Karpas-422 (cell line): ENCODE measurements around the gene ERBB4. TPM values are rescaled to one million over a fixed set of nuclear protein-coding genes. Genes with fewer than 3 reads are reported as not detected.

Source experiments
- DNase-seq: peaks from one replicate; pipeline ENCODE4 v3.0.0-alpha.2; 2015
- H2AFZ ChIP-seq: fragments of 200-600 bp; sonication (generic); 2 replicates; pipeline ENCODE4 v1.6.1; 2014; ENCODE audit warnings: antibody characterized with exemption, low read length, mixed read lengths
- H3K27ac ChIP-seq: fragments of 200-600 bp; sonication (generic); 2 replicates; pipeline ENCODE4 v1.5.1; 2014; ENCODE audit warnings: mild to moderate bottlenecking, low read length, moderate library complexity
- H3K27me3 ChIP-seq: fragments of 200-600 bp; sonication (generic); 2 replicates; pipeline ENCODE4 v1.6.1; 2014; ENCODE audit warnings: low read length, mixed read lengths
- H3K36me3 ChIP-seq: fragments of 200-600 bp; sonication (generic); 2 replicates; pipeline ENCODE4 v1.6.1; 2014; ENCODE audit warnings: low read length, mixed read lengths; ENCODE audit not compliant: insufficient read depth
- H3K4me1 ChIP-seq: fragments of 200-600 bp; sonication (generic); 2 replicates; pipeline ENCODE4 v1.6.1; 2014; ENCODE audit warnings: mild to moderate bottlenecking, low read length, mixed read lengths
- H3K4me2 ChIP-seq: fragments of 200-600 bp; sonication (generic); 2 replicates; pipeline ENCODE4 v1.6.1; 2014; ENCODE audit warnings: low read length, low read depth, mild to moderate bottlenecking; ENCODE audit not compliant: poor library complexity, severe bottlenecking
- H3K4me3 ChIP-seq: fragments of 200-600 bp; sonication (generic); 2 replicates; pipeline ENCODE4 v1.5.1; 2014; ENCODE audit warnings: mild to moderate bottlenecking, antibody characterized with exemption, low read length, mixed read lengths
- H3K79me2 ChIP-seq: fragments of 200-600 bp; sonication (generic); 2 replicates; pipeline ENCODE4 v1.6.1; 2014; ENCODE audit warnings: mild to moderate bottlenecking, low read length, mixed read lengths
- H3K9ac ChIP-seq: fragments of 200-600 bp; sonication (generic); 2 replicates; pipeline ENCODE4 v1.6.0; 2014; ENCODE audit warnings: low read length
- H3K9me2 ChIP-seq: fragments of 200-600 bp; sonication (generic), shearing (Covaris generic); replicated peaks from 2 replicates; pipeline ENCODE4 v1.6.0; 2014; ENCODE audit warnings: mild to moderate bottlenecking, low read length, moderate library complexity; ENCODE audit not compliant: insufficient read depth
- H3K9me3 ChIP-seq: fragments of 300-700, 200-600 bp; sonication (generic); 2 replicates; pipeline ENCODE4 v1.6.1; 2014; ENCODE audit warnings: low read length, mixed read lengths
- H4K20me1 ChIP-seq: fragments of 200-600 bp; sonication (generic); 2 replicates; pipeline ENCODE4 v1.6.1; 2014; ENCODE audit warnings: mild to moderate bottlenecking, antibody characterized with exemption, low read length, low read depth; ENCODE audit not compliant: insufficient read depth
- total RNA-seq: library from RNA; depleted of rRNA; stranded (reverse); fragments of >200 nt; shearing (Covaris generic); gene quantifications from 2 replicates; pipeline ENCODE4 v1.2.3, GENCODE V29; 2014; ENCODE audit warnings: low replicate concordance

Gene ERBB4
- total RNA-seq, 1 experiment from 2014 or later = not detected

- H4K20me1 ChIP-seq = no peaks in the 10 kb centered on the region
- no peak overlapping the region for H2AFZ ChIP-seq
- H3K4me1 ChIP-seq = no peaks in the 10 kb centered on the region
- peaks cover 22% of the 10 kb centered on the region for H3K9me3 ChIP-seq
- H3K4me3 ChIP-seq = no peak overlapping the region
- H3K4me2 ChIP-seq = no peak overlapping the region
- no peaks in the 10 kb centered on the region; the same call in 1 of the 2 replicates for H3K9me2 ChIP-seq
- H3K27me3 ChIP-seq = no peaks in the 10 kb centered on the region
- no peak overlapping the region for H3K9ac ChIP-seq
- DNase-seq = no peak
- no peaks in the 10 kb centered on the region for H3K79me2 ChIP-seq
- H3K36me3 ChIP-seq = no peaks in the 10 kb centered on the region
- no peak overlapping the region for H3K27ac ChIP-seq
These were observed 223.9 kb downstream of the ERBB4 start for GRCh38 chr2:212314680-212315079.

- Histone ChIP-seq H3K9me3 (peaks cover 19% of the 10 kb centered on the region), H3K36me3 (no peaks in the 10 kb centered on the region), H3K4me3 (no peak overlapping the region), H4K20me1 (no peaks in the 10 kb centered on the region), H3K9me2 (no peaks in the 10 kb centered on the region), H3K4me2 (no peak overlapping the region), H3K27ac (no peak overlapping the region), H3K9ac (no peak overlapping the region), H3K4me1 (no peaks in the 10 kb centered on the region), H2AFZ (no peak overlapping the region), H3K27me3 (no peaks in the 10 kb centered on the region), H3K79me2 (no peaks in the 10 kb centered on the region)
- no peak for DNase-seq
These were observed 226.7 kb downstream of the ERBB4 start for GRCh38 chr2:212311807-212312404.

DNA sequence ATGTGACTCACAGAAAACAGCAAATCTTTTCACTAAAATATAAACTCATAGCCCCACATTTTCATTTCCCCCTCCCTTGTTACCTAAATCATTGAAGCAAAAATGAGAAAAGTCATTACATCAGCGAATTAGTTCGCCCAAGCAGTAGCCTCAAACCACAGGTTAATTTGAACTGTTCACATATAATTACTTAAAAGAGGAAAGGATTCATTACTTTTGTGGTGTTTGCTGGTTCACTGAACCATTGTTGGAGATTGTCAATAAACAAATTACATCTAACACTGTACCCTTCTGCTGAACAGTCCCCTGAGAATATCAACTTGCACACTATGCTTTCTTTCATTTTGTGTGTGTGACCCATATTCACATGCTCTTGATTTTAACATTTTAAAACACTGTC lies 238.7 kb downstream of the ERBB4 start:
- Histone ChIP-seq H3K27ac (no peak overlapping the region), H3K4me1 (no peaks in the 10 kb centered on the region), H3K4me2 (no peak overlapping the region), H2AFZ (no peak overlapping the region), H3K27me3 (no peaks in the 10 kb centered on the region), H3K36me3 (no peaks in the 10 kb centered on the region), H3K9me2 (no peaks in the 10 kb centered on the region), H4K20me1 (no peaks in the 10 kb centered on the region), H3K9me3 (peaks cover 26% of the 10 kb centered on the region), H3K9ac (no peak overlapping the region), H3K4me3 (no peak overlapping the region), H3K79me2 (no peaks in the 10 kb centered on the region)
- DNase-seq = no peak

DNA sequence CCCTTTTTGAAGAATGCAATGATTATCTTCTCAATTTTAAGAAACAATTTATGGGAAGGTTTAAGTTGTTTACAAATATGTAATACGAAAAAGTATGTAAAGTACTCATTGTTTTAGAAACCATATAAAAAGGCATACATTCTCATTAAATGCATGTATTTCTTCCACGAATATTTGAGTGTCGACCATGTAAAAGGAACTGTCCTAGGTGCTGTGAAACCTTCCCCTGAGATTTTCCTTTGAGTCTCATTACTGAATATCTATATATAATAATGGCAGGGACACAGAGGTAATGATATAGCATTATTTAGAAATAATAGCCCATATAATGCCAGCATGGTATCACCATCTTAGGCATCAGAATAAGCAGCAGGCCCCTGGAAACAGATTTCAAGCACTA lies 239.3 kb downstream of the ERBB4 start:
- Histone ChIP-seq H3K9me2 (no peaks in the 10 kb centered on the region), H3K36me3 (no peaks in the 10 kb centered on the region), H3K4me3 (no peak overlapping the region), H3K4me1 (no peaks in the 10 kb centered on the region), H3K9me3 (peaks cover 26% of the 10 kb centered on the region), H3K27ac (no peak overlapping the region), H3K27me3 (no peaks in the 10 kb centered on the region), H2AFZ (no peak overlapping the region), H4K20me1 (no peaks in the 10 kb centered on the region), H3K79me2 (no peaks in the 10 kb centered on the region), H3K9ac (no peak overlapping the region), H3K4me2 (no peak overlapping the region)
- DNase-seq = no peak

DNA sequence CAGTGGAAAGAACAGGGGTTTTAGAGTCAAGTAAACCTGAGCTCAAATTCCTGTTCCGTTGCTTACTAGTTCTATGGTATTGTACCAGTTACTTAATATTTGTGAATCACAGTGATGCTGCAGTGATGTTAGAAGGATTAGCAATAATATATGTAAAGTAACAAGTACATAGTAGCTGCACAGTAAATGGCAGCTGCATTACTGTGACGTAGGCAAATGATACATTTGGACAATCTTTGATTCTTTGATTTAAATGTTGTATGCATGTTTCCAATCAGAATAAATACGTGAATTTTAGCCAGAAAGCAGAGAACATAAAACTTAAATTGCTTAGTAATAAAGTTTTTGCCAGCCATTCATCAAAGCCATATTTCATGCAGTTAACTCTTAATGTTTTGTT lies 243.0 kb downstream of the ERBB4 start:
- Histone ChIP-seq H3K4me3 (no peak overlapping the region), H3K9me2 (no peaks in the 10 kb centered on the region), H3K36me3 (no peaks in the 10 kb centered on the region), H2AFZ (no peak overlapping the region), H3K27ac (no peak overlapping the region), H3K9me3 (peaks cover 20% of the 10 kb centered on the region), H3K9ac (no peak overlapping the region), H4K20me1 (no peaks in the 10 kb centered on the region), H3K4me2 (no peak overlapping the region), H3K4me1 (no peaks in the 10 kb centered on the region), H3K79me2 (no peaks in the 10 kb centered on the region), H3K27me3 (no peaks in the 10 kb centered on the region)
- no peak for DNase-seq

GRCh38 chr2:212294816-212295215 lies 243.8 kb downstream of the ERBB4 start:
- H3K36me3 ChIP-seq = no peaks in the 10 kb centered on the region
- H3K9ac ChIP-seq = no peak overlapping the region
- no peaks in the 10 kb centered on the region for H3K4me1 ChIP-seq
- no peaks in the 10 kb centered on the region for H3K27me3 ChIP-seq
- no peaks in the 10 kb centered on the region for H3K9me2 ChIP-seq
- no peaks in the 10 kb centered on the region for H4K20me1 ChIP-seq
- no peaks in the 10 kb centered on the region for H3K79me2 ChIP-seq
- no peak overlapping the region for H2AFZ ChIP-seq
- H3K9me3 ChIP-seq = peaks cover 20% of the 10 kb centered on the region
- H3K27ac ChIP-seq = no peak overlapping the region
- DNase-seq = no peak
- H3K4me2 ChIP-seq = no peak overlapping the region
- H3K4me3 ChIP-seq = no peak overlapping the region

DNA sequence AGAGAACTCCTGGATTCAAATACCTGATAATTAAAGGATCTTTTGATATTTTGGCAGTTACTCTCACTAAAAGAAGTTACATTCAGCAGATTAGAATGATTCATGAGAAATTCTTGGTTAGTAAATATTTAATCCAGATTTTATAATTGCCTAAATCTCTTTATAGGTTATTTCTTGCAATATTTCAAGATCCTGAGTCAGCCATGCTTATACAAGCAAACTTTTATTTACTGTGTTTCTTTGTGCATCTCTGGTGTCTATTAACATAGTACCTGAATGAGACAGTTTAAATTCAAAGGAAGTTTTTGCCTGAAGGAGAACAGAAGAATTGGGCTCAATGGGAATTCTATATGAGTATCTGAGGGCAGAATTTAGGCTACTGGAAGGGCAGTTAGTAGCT lies 249.3 kb downstream of the ERBB4 start:
- H3K79me2 ChIP-seq = no peaks in the 10 kb centered on the region
- peaks cover 7% of the 10 kb centered on the region; the same call in 1 of the 2 replicates for H3K9me3 ChIP-seq
- no peak overlapping the region for H3K4me3 ChIP-seq
- no peaks in the 10 kb centered on the region for H3K4me1 ChIP-seq
- no peak overlapping the region for H3K9ac ChIP-seq
- no peaks in the 10 kb centered on the region for H4K20me1 ChIP-seq
- H3K36me3 ChIP-seq = no peaks in the 10 kb centered on the region
- no peaks in the 10 kb centered on the region for H3K9me2 ChIP-seq
- no peak overlapping the region for H2AFZ ChIP-seq
- DNase-seq = no peak
- H3K4me2 ChIP-seq = no peak overlapping the region
- no peaks in the 10 kb centered on the region for H3K27me3 ChIP-seq
- no peak overlapping the region for H3K27ac ChIP-seq

GRCh38 chr2:212288308-212288707 lies 250.3 kb downstream of the ERBB4 start:
- H3K9ac ChIP-seq = no peak overlapping the region
- no peaks in the 10 kb centered on the region for H4K20me1 ChIP-seq
- no peaks in the 10 kb centered on the region for H3K9me2 ChIP-seq
- no peaks in the 10 kb centered on the region for H3K36me3 ChIP-seq
- no peak overlapping the region for H2AFZ ChIP-seq
- H3K79me2 ChIP-seq = no peaks in the 10 kb centered on the region
- no peaks in the 10 kb centered on the region for H3K4me1 ChIP-seq
- H3K27me3 ChIP-seq = no peaks in the 10 kb centered on the region
- no peak overlapping the region for H3K4me3 ChIP-seq
- no peak overlapping the region for H3K4me2 ChIP-seq
- no peak for DNase-seq
- H3K27ac ChIP-seq = no peak overlapping the region
- peaks cover 9% of the 10 kb centered on the region; the same call in 1 of the 2 replicates for H3K9me3 ChIP-seq
